SK-N-SH (cell line): Measurements from ENCODE around the gene DLX4. TPM values are rescaled to one million over a fixed set of nuclear protein-coding genes. Genes with fewer than 3 reads are reported as not detected.

Source experiments
- CTCF ChIA-PET: fragments of 300-600, 350-600 bp; formaldehyde crosslinking; extraction: SDS; loops from one replicate; lab custom pipeline; 2021; lab: Yijun Ruan, JAX
- POLR2A ChIA-PET: fragments of 350-600 bp; sonication (Branson Sonifier 250); formaldehyde crosslinking; extraction: SDS; loops from one replicate; lab custom pipeline; 2020; ENCODE audit warnings: antibody characterized with exemption, inconsistent platforms; lab: Yijun Ruan, JAX
- DNase-seq: peaks from one replicate; pipeline ENCODE4 v3.0.0; 2012
- H2AFZ ChIP-seq: fragments of 200-600 bp; sonication (generic); 2 replicates; pipeline ENCODE4 v1.8.1; 2016; ENCODE audit warnings: antibody characterized with exemption, mild to moderate bottlenecking, low read depth
- H3F3A ChIP-seq: fragments of 200-600 bp; sonication (generic); replicated peaks from 2 replicates; pipeline ENCODE3; 2016; ENCODE audit warnings: antibody characterized with exemption, mild to moderate bottlenecking; ENCODE audit not compliant: insufficient read depth
- H3K27ac ChIP-seq, 2 experiments: fragments of 200-500 bp in 1 of 2; fragments of 200-600 bp in 1 of 2; sonication (Bioruptor generic) in 1 of 2; sonication (generic), shearing (Covaris generic) in 1 of 2; 2 replicates each; pipeline versions ENCODE4 v1.5.1 to v1.6.1; 2014 to 2016; ENCODE audit warnings: low read depth in 2 of 2, inconsistent platforms in 1 of 2, low read length in 1 of 2, mild to moderate bottlenecking in 1 of 2, mixed read lengths in 1 of 2
- H3K27me3 ChIP-seq: fragments of 200-600 bp; sonication (generic), shearing (Covaris generic); 2 replicates; pipeline ENCODE4 v1.6.1; 2016; ENCODE audit warnings: mixed run types; ENCODE audit not compliant: insufficient read depth
- H3K36me3 ChIP-seq, 2 experiments: fragments of 200-500 bp in 1 of 2; fragments of 200-600 bp in 1 of 2; sonication (Bioruptor generic) in 1 of 2; sonication (generic) in 1 of 2; replicated peaks in 1 of 2; 2 replicates each; pipeline versions ENCODE3 to v1.5.1; 2014 to 2016; ENCODE audit warnings: low read length in 1 of 2, mild to moderate bottlenecking in 1 of 2; ENCODE audit not compliant: insufficient read depth in 2 of 2, control insufficient read depth in 1 of 2
- H3K4me1 ChIP-seq, 2 experiments: fragments of 200-500 bp in 1 of 2; fragments of 200-600 bp in 1 of 2; sonication (Bioruptor generic) in 1 of 2; sonication (generic), shearing (Covaris generic) in 1 of 2; 2 replicates each; pipeline versions ENCODE4 v1.5.1 to v1.6.1; 2014 to 2016; ENCODE audit warnings: low read depth in 1 of 2, low read length in 1 of 2, mixed run types in 1 of 2; ENCODE audit not compliant: insufficient read depth in 2 of 2, control insufficient read depth in 1 of 2
- H3K4me2 ChIP-seq: fragments of 200-600 bp; sonication (generic), shearing (Covaris generic); 2 replicates; pipeline ENCODE4 v1.6.1; 2017; ENCODE audit warnings: mixed run types
- H3K4me3 ChIP-seq, 2 experiments: fragments of 200-500 bp in 1 of 2; fragments of 200-600 bp in 1 of 2; sonication (Bioruptor generic) in 1 of 2; sonication (generic), shearing (Covaris generic) in 1 of 2; 2 replicates each; pipeline versions ENCODE4 v1.5.1 to v1.8.1; 2014 to 2016; ENCODE audit warnings: low read depth in 2 of 2, inconsistent platforms in 1 of 2, low read length in 1 of 2, mild to moderate bottlenecking in 1 of 2, mixed read lengths in 1 of 2, moderate library complexity in 1 of 2
- H3K79me2 ChIP-seq: fragments of 200-600 bp; sonication (generic); 2 replicates; pipeline ENCODE4 v1.8.1; 2017; ENCODE audit warnings: mild to moderate bottlenecking; ENCODE audit not compliant: insufficient read depth
- H3K9ac ChIP-seq: fragments of 200-600 bp; sonication (generic); 2 replicates; pipeline ENCODE4 v1.6.1; 2017; ENCODE audit warnings: mixed run types
- H3K9me2 ChIP-seq: fragments of 200-600 bp; sonication (generic); 2 replicates; pipeline ENCODE4 v1.6.1; 2017; ENCODE audit warnings: mixed run types
- H3K9me3 ChIP-seq: fragments of 200-600 bp; sonication (generic); 2 replicates; pipeline ENCODE4 v1.6.1; 2017; ENCODE audit warnings: mixed run types, mild to moderate bottlenecking, moderate library complexity
- H4K20me1 ChIP-seq: fragments of 200-600 bp; sonication (generic); 2 replicates; pipeline ENCODE4 v1.6.1; 2017; ENCODE audit warnings: mild to moderate bottlenecking, mixed run types; ENCODE audit not compliant: insufficient read depth
- ELF1 ChIP-seq: IDR thresholded peaks from 2 replicates; pipeline ENCODE4 v1.4.0; 2012
- EP300 ChIP-seq, 2 experiments: IDR thresholded peaks; 2 replicates each; pipeline versions ENCODE4 v1.4.0 to v1.6.1; 2012; ENCODE audit warnings: borderline replicate concordance in 1 of 2, low read depth in 1 of 2, low read length in 1 of 2
- EZH2phosphoT487 ChIP-seq: fragments of 200-600 bp; sonication (generic); IDR thresholded peaks from 2 replicates; pipeline ENCODE4 v1.6.1; 2017; ENCODE audit warnings: low read depth, mixed run types, mild to moderate bottlenecking, antibody characterized with exemption, moderate library complexity, borderline replicate concordance
- FOSL2 ChIP-seq: IDR thresholded peaks from 2 replicates; pipeline ENCODE4 v1.4.0; 2012; ENCODE audit warnings: low read depth, mild to moderate bottlenecking, moderate library complexity, borderline replicate concordance
- FOXJ3 ChIP-seq: sonication (generic); formaldehyde crosslinking; IDR thresholded peaks from 2 replicates; pipeline ENCODE4 v1.5.1; 2020; ENCODE audit warnings: mild to moderate bottlenecking, missing genetic modification reagents
- FOXM1 ChIP-seq: IDR thresholded peaks from 2 replicates; pipeline ENCODE4 v1.4.0; 2012; ENCODE audit warnings: low read depth, mild to moderate bottlenecking
- GABPA ChIP-seq: IDR thresholded peaks from 2 replicates; pipeline ENCODE4 v1.4.0; 2012; ENCODE audit warnings: low read depth, mild to moderate bottlenecking
- MXI1 ChIP-seq: IDR thresholded peaks from 2 replicates; pipeline ENCODE4 v1.6.1; 2012; ENCODE audit warnings: mild to moderate bottlenecking, low read depth, low read length, improper control_type of control experiment
- NRF1 ChIP-seq: IDR thresholded peaks from 2 replicates; pipeline ENCODE4 v1.6.1; 2012; ENCODE audit warnings: low read depth, mild to moderate bottlenecking, low read length
- RAD21 ChIP-seq: IDR thresholded peaks from 2 replicates; pipeline ENCODE4 v1.6.1; 2012; ENCODE audit warnings: mild to moderate bottlenecking, low read length
- RXRA ChIP-seq: IDR thresholded peaks from 2 replicates; pipeline ENCODE4 v1.4.0; 2012; ENCODE audit warnings: low read depth, mild to moderate bottlenecking, borderline replicate concordance
- SIN3A ChIP-seq: IDR thresholded peaks from 2 replicates; pipeline ENCODE4 v1.6.1; 2012; ENCODE audit warnings: low read depth, mild to moderate bottlenecking, low read length, moderate library complexity, borderline replicate concordance
- SMC3 ChIP-seq: IDR thresholded peaks from 2 replicates; pipeline ENCODE4 v1.6.1; 2012; ENCODE audit warnings: low read depth, low read length, improper control_type of control experiment
- TAF1 ChIP-seq: IDR thresholded peaks from 2 replicates; pipeline ENCODE4 v1.6.1; 2012; ENCODE audit warnings: low read depth, mild to moderate bottlenecking, low read length, moderate library complexity, borderline replicate concordance
- TCF12 ChIP-seq: IDR thresholded peaks from 2 replicates; pipeline ENCODE4 v1.4.0; 2012
- TEAD4 ChIP-seq: IDR thresholded peaks from 2 replicates; pipeline ENCODE4 v1.4.0; 2012; ENCODE audit warnings: mild to moderate bottlenecking, borderline replicate concordance; ENCODE audit not compliant: insufficient read depth
- YY1 ChIP-seq: IDR thresholded peaks from 2 replicates; pipeline ENCODE4 v1.4.0; 2012; ENCODE audit warnings: low read depth, mild to moderate bottlenecking
- WGBS: methylation state at CpG from one replicate; pipeline ENCODE4 v1.1.6; 2017; ENCODE audit warnings: low lambda C conversion rate; 5-methylcytosine and 5-hydroxymethylcytosine counted together
- polyA plus RNA-seq, 3 experiments: library from polyadenylated mRNA; depleted of rRNA; stranded (reverse); fragments of >200 nt; gene quantifications; 2 replicates each; pipeline ENCODE4 v1.2.3, GENCODE V29; 2012
- TF ChIP-seq, protein P1 (sequence below): IDR thresholded peaks from 2 replicates; pipeline ENCODE4 v1.4.0; 2012; ENCODE audit warnings: low read depth
- TF ChIP-seq, protein P2 (sequence below): IDR thresholded peaks from 2 replicates; pipeline ENCODE4 v1.4.0; 2012; ENCODE audit warnings: low read depth, borderline replicate concordance
- TF ChIP-seq, protein P3 (sequence below): fragments of 200-600 bp; sonication (generic); IDR thresholded peaks from 2 replicates; pipeline ENCODE4 v1.6.1; 2017; ENCODE audit warnings: antibody characterized with exemption, mild to moderate bottlenecking, moderate library complexity

Gene DLX4
- polyA plus RNA-seq, 1 of the 3 experiments (the other 2 are of a cell fraction) = 0.10 TPM

DNA sequence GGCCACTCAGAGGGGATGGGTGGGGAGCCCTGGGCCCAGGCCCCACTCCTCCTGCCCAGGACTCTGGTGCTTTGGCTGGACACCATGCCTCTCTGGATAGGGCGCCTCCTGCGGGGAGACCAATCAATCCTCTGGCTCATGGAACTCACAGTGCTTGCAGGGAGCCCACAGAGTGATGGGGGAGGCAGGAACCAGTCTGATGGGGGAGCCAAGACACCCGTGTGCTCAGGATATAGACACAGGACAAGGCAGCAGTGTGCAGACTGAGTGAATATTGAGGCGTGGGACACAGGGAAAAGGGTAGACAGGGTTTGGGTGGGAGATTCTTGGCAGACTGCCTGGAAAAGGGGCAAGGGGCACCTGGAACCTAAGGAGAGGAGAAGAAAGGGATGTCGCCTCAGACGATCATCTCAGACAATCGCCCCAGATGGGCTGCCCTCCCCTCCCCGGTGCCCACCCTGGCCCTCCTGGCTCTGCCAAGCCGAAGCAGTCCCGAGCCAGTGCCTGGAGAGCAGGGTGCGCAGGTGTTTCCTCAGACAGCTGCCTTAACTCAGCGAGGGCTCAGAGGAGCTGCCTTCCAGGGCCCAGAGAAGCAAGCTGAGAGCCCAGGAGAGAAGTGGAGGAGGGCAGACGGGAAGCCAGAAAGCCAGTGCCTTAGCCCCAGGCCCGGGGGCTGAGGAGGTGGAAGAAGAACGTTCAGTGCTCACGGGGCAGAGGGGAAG is 37.4 kb upstream of the DLX4 start:
- Histone ChIP-seq H3K36me3 (no peaks in the 10 kb centered on the region), H3K9me3 (no peaks in the 10 kb centered on the region), H3K4me3 (no peak overlapping the region), H3F3A (no peaks in the 10 kb centered on the region), H3K9me2 (no peaks in the 10 kb centered on the region), H3K4me1 (peaks cover 0 to 9% of the 10 kb centered on the region in 2 experiments; a peak in 1 of 4 replicates), H3K4me2 (no peak overlapping the region), H3K9ac (no peak overlapping the region), H2AFZ (no peak overlapping the region), H3K79me2 (no peaks in the 10 kb centered on the region), H4K20me1 (0 out of 2 replicates have a peak, but pooled peaks cover 3% of the 10 kb centered on the region), H3K27ac (no peak overlapping the region), H3K27me3 (peaks cover 96% of the 10 kb centered on the region)
- WGBS = 46% methylated on average over 14 of the region's 16 CpGs
- ChIA-PET CTCF (interaction anchor here (0.9 to 21.8 kb wide), 7 partner anchors 15 to 66 kb away, joined by 3 to 258 read pairs (median 4); no protein-coding TSS in a partner anchor), POLR2A (interaction anchor here (1.3 kb wide), 1 partner anchor 17 kb away, joined by 3 read pairs; no protein-coding TSS in a partner anchor)
- DNase-seq = no peak
- TF ChIP-seq, protein P1, sequence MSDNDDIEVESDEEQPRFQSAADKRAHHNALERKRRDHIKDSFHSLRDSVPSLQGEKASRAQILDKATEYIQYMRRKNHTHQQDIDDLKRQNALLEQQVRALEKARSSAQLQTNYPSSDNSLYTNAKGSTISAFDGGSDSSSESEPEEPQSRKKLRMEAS = no peak
- TF ChIP-seq TEAD4 = no peak
- no peak for TF ChIP-seq YY1
- peak; percentile 19; the same call in 1 of the 2 replicates for TF ChIP-seq FOXJ3 (CRISPR knock-in tag)
- TF ChIP-seq, protein P2, sequence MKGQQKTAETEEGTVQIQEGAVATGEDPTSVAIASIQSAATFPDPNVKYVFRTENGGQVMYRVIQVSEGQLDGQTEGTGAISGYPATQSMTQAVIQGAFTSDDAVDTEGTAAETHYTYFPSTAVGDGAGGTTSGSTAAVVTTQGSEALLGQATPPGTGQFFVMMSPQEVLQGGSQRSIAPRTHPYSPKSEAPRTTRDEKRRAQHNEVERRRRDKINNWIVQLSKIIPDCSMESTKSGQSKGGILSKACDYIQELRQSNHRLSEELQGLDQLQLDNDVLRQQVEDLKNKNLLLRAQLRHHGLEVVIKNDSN = no peak
- TF ChIP-seq TAF1 = no peak

DNA sequence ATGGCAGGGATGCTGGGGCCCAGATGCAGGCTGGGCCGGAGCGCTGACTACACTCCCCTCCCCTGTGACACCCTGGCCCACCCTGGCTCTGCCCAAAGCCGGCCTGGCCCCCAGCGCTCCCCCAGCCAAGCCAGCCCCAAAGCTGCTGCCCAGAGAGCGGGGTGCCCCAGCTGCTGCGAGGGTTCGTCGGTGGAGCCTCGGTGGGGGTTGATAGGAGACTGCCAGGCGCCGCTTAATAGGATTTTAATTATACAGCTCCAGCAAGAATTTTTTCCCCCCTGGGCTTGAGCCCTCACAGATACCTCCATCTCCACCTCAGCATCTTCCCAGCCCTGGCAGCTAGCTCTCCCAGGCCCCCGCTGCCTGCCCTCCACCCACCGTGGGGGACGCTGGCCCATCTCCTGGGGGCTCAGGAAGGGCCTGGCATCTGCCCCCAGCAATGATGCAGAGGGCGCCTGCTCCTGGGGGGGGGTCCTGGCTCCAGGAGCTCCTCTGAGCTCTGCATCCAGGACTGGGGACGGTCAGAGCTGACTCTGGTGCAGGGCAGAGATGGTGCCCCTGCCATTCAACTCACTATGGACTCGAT is 36.8 kb upstream of the DLX4 start:
- H3K27ac ChIP-seq = no peak overlapping the region
- ChIA-PET POLR2A (interaction anchor here (0.6 to 1.3 kb wide), 2 partner anchors 9 to 17 kb away, joined by 3 read pairs; no protein-coding TSS in a partner anchor), CTCF (interaction anchor here (0.9 to 21.8 kb wide), 8 partner anchors 9 to 65 kb away, joined by 3 to 258 read pairs (median 4); no protein-coding TSS in a partner anchor)
- no peaks in the 10 kb centered on the region for H3K9me2 ChIP-seq
- peaks cover 0 to 9% of the 10 kb centered on the region in 2 experiments; a peak in 1 of 4 replicates for H3K4me1 ChIP-seq
- H3K36me3 ChIP-seq = no peaks in the 10 kb centered on the region
- H3K9me3 ChIP-seq = no peaks in the 10 kb centered on the region
- peak; percentile 87 for DNase-seq
- TF ChIP-seq TAF1 (no peak), RXRA (no peak), RAD21 (no peak), MXI1 (no peak), GABPA (no peak), SIN3A (no peak), TCF12 (no peak), FOXM1 (no peak), SMC3 (no peak), YY1 (no peak), ELF1 (no peak), FOSL2 (no peak), EZH2phosphoT487 (no peak), NRF1 (no peak), EP300 (IDR thresholded peaks at IDR 0.05; ENCODE audit: borderline replicate concordance in 1 of 2, low read depth in 1 of 2, low read length in 1 of 2) (no peak)
- TF ChIP-seq, protein P3, sequence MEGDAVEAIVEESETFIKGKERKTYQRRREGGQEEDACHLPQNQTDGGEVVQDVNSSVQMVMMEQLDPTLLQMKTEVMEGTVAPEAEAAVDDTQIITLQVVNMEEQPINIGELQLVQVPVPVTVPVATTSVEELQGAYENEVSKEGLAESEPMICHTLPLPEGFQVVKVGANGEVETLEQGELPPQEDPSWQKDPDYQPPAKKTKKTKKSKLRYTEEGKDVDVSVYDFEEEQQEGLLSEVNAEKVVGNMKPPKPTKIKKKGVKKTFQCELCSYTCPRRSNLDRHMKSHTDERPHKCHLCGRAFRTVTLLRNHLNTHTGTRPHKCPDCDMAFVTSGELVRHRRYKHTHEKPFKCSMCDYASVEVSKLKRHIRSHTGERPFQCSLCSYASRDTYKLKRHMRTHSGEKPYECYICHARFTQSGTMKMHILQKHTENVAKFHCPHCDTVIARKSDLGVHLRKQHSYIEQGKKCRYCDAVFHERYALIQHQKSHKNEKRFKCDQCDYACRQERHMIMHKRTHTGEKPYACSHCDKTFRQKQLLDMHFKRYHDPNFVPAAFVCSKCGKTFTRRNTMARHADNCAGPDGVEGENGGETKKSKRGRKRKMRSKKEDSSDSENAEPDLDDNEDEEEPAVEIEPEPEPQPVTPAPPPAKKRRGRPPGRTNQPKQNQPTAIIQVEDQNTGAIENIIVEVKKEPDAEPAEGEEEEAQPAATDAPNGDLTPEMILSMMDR = no peak
- TF ChIP-seq, protein P2 = no peak
- no peak overlapping the region for H3K4me3 ChIP-seq
- no peaks in the 10 kb centered on the region for H3K79me2 ChIP-seq
- WGBS = 23% methylated on average over 15 of the region's 17 CpGs
- H2AFZ ChIP-seq = no peak overlapping the region
- H3K27me3 ChIP-seq = peaks cover 98% of the 10 kb centered on the region
- no peak overlapping the region for H3K9ac ChIP-seq
- no peak overlapping the region for H3K4me2 ChIP-seq
- H4K20me1 ChIP-seq = 0 out of 2 replicates have a peak, but pooled peaks cover 3% of the 10 kb centered on the region
- no peaks in the 10 kb centered on the region for H3F3A ChIP-seq
